SK-N-MC (cell line): ENCODE data around the gene SDF4.

Source experiments
- DNase-seq: peaks from one replicate; pipeline ENCODE4 v3.0.0-alpha.2; 2011; ENCODE audit warnings: low read depth, low spot score
- H3K27ac ChIP-seq: fragments of 200-600 bp; sonication (generic); 2 replicates; pipeline ENCODE4 v1.5.1; 2016; ENCODE audit warnings: mixed run types
- H3K36me3 ChIP-seq: fragments of 200-600 bp; sonication (generic); 2 replicates; pipeline ENCODE4 v1.6.1; 2017; ENCODE audit warnings: antibody characterized with exemption, low read length, mixed read lengths; ENCODE audit not compliant: insufficient read depth
- H3K4me3 ChIP-seq: fragments of 200-600 bp; sonication (generic); 2 replicates; pipeline ENCODE4 v1.5.1; 2016
- H3K9ac ChIP-seq: fragments of 200-600 bp; sonication (generic); 2 replicates; pipeline ENCODE4 v1.8.0; 2017; ENCODE audit warnings: mixed run types, mixed read lengths; ENCODE audit not compliant: insufficient read length
- H3K9me3 ChIP-seq: fragments of 200-600 bp; sonication (generic); 2 replicates; pipeline ENCODE4 v1.6.1; 2017; ENCODE audit warnings: low read depth, mild to moderate bottlenecking, antibody characterized with exemption, low read length, moderate library complexity, mixed read lengths
- EZH2 ChIP-seq: fragments of 200-600 bp; sonication (generic); IDR thresholded peaks from one replicate; pipeline ENCODE4 v1.6.1; 2017; ENCODE audit warnings: antibody characterized with exemption
- FOXP2 ChIP-seq: optimal IDR thresholded peaks from 2 replicates; pipeline ENCODE3; 2011; ENCODE audit warnings: mild to moderate bottlenecking, moderate library complexity; ENCODE audit not compliant: insufficient read depth; ENCODE audit errors: extremely low read length, control extremely low read depth
- POLR2AphosphoS5 ChIP-seq: IDR thresholded peaks from 2 replicates; pipeline ENCODE4 v1.6.1; 2012; ENCODE audit warnings: mild to moderate bottlenecking, low read depth, low read length, borderline replicate concordance

The SDF4 gene

DNA sequence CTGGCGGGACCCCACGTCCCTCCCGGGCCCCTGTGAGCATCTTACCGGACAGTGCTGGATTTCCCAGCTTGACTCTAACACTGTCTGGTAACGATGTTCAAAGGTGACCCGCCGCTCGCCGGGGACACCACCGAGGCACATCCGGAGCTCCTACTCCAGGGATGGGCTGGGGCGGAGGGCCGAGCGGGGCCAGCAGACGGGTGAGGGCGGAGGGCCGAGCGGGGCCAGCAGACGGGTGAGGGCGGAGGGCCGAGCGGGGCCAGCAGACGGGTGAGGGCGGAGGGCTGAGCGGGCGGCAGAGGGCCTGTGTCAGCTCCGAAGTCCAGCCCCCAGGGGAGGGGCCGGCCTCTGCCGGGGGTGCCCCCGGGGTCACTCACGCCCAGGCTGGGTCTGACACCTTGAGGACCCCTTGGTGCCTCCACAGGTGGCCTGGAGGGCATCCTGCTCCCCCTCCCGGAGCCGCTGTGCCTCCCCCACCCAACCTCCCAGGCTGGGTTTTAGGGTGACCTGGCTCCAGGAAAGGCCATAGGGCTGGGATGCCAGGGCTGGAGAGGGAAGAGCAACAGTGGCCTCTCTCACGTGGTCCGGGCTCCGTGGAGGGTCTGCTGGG lies 63.9 kb downstream of the SDF4 start:
- TF ChIP-seq FOXP2 (no peak), EZH2 (no peak), POLR2AphosphoS5 (no peak)
- Histone ChIP-seq H3K36me3 (no peaks in the 10 kb centered on the region), H3K9ac (no peak overlapping the region), H3K4me3 (no peak overlapping the region), H3K27ac (no peak overlapping the region), H3K9me3 (no peaks in the 10 kb centered on the region)
- DNase-seq: no peak

DNA sequence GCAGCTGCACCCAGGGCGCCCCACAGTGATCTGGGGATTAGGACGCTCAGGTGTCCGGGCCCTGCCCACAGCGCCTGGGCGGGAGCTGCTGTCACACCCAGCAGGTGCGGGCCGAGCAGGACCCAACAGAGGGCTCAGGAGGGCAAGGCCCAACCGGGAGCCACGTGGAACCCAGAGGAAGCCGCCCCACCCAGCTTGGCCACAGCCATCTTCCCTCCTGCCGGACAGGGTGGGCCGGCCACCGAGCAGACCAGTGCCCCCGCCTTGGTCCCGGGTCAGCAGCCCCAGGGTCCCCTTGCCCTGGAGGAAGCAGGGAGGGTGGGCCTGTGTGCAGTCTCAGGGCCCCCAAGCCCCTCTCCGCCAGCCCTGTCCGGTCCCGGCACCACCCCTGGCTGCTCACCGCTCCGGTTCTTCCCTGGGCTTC lies 64.4 kb downstream of the SDF4 start:
- no peak for TF ChIP-seq POLR2AphosphoS5
- TF ChIP-seq FOXP2: no peak
- no peak for TF ChIP-seq EZH2
- Histone ChIP-seq H3K4me3 (no peak overlapping the region), H3K9me3 (no peaks in the 10 kb centered on the region), H3K36me3 (no peaks in the 10 kb centered on the region), H3K27ac (no peak overlapping the region), H3K9ac (no peak overlapping the region)
- no peak for DNase-seq
